Lung (tissue), 12 donors: Measurements from ENCODE around the gene CD3G. TPM values are rescaled to one million over a fixed set of nuclear protein-coding genes. Genes with fewer than 3 reads are reported as not detected.

ENCODE experiments used
- ATAC-seq: fragments of 200-7000 bp; cut with Tn5 transposase; one replicate; pipeline ENCODE4 v1.9.1; 2020; ENCODE audit warnings: moderate number of reproducible peaks; ENCODE audit not compliant: insufficient read depth, low FRiP score
- DNase-seq, 3 donors: peaks; one replicate each; pipeline ENCODE4 v3.0.0-alpha.2; 2013 to 2017
- H3K27ac ChIP-seq, 2 donors: one replicate each; pipeline ENCODE4 v1.5.1; 2013; ENCODE audit warnings: mild to moderate bottlenecking in 2 of 2, moderate library complexity in 2 of 2, control low read depth in 1 of 2, inconsistent platforms in 1 of 2, low read depth in 1 of 2, low read length in 1 of 2
- H3K27me3 ChIP-seq, 3 donors: one replicate each; pipeline ENCODE4 v1.5.1; 2013; ENCODE audit warnings: low read length in 2 of 3; ENCODE audit not compliant: control insufficient read depth in 3 of 3, insufficient read depth in 3 of 3
- H3K36me3 ChIP-seq, 4 donors: one replicate each; pipeline ENCODE4 v1.5.1; 2013; ENCODE audit warnings: low read length in 4 of 4, mild to moderate bottlenecking in 1 of 4, moderate library complexity in 1 of 4; ENCODE audit not compliant: control insufficient read depth in 4 of 4, insufficient read depth in 4 of 4
- H3K4me1 ChIP-seq, 5 donors: one replicate each; pipeline ENCODE4 v1.5.1; 2013; ENCODE audit warnings: low read length in 5 of 5, mild to moderate bottlenecking in 2 of 5, moderate library complexity in 1 of 5; ENCODE audit not compliant: control insufficient read depth in 5 of 5, insufficient read depth in 5 of 5
- H3K4me3 ChIP-seq: one replicate; pipeline ENCODE4 v1.5.1; 2013; ENCODE audit warnings: mild to moderate bottlenecking, control low read depth, moderate library complexity
- H3K9ac ChIP-seq, 2 donors: one replicate each; pipeline ENCODE4 v1.5.1; 2013; ENCODE audit warnings: low read length in 2 of 2, control low read depth in 1 of 2; ENCODE audit not compliant: insufficient read depth in 1 of 2
- H3K9me3 ChIP-seq, 4 donors: one replicate each; pipeline ENCODE4 v1.5.1; 2013; ENCODE audit warnings: low read length in 3 of 4, mild to moderate bottlenecking in 1 of 4, moderate library complexity in 1 of 4; ENCODE audit not compliant: control insufficient read depth in 4 of 4, insufficient read depth in 3 of 4
- CTCF ChIP-seq: IDR thresholded peaks from 2 replicates; pipeline ENCODE4 v1.5.1; 2012; ENCODE audit warnings: mild to moderate bottlenecking; ENCODE audit errors: control extremely low read depth, extremely low read depth
- WGBS, 2 donors: extraction: QIAGEN DNeasy Blood & Tissue Kit; methylation state at CpG; one replicate each; pipeline ENCODE4 v1.1.7; 2013; 5-methylcytosine and 5-hydroxymethylcytosine counted together
- polyA plus RNA-seq, 2 donors: library from polyadenylated mRNA; stranded (reverse); fragments of 200-250 nt; gene quantifications; one replicate each; pipeline ENCODE4 v1.2.1, GENCODE V29; 2013
- total RNA-seq, 2 donors: library from RNA; depleted of rRNA in 1 of 2; stranded (reverse); fragments of >200 nt in 1 of 2; gene quantifications; one replicate each; pipeline ENCODE4 v1.2.1, GENCODE V29; 2014 to 2021
- donor health status: control.
- donor health status: control.
- donor health status: Bipolar disorder and iron deficiency.
- donor health status: healthy.
- donor health status: DM: yes; HTN: yes; CAD: no.

Gene CD3G
- total and polyA plus RNA-seq, 4 donors, result 0.55 to 2.7 (median 1.1) TPM

- no peak for TF ChIP-seq CTCF
- 77 to 88% methylated on average over 3 of the region's 3 CpGs for WGBS, 2 donors
- Histone ChIP-seq H3K9ac (no peak overlapping the region), H3K27ac (no peak overlapping the region), H3K27me3 (peaks cover 0 to 3% (median 0%) of the 10 kb centered on the region in 3 donors), H3K4me1 (peaks cover 0 to 10% (median 2%) of the 10 kb centered on the region in 5 donors), H3K9me3 (no peaks in the 10 kb centered on the region), H3K36me3 (no peaks in the 10 kb centered on the region), H3K4me3 (no peak overlapping the region)
- no peak for DNase-seq
- no peak for ATAC-seq
Observed at GRCh38 chr11:118310781-118311485, 33.2 kb upstream of the CD3G start.

- ATAC-seq (no peak), DNase-seq (no peak)
- no peak overlapping the region for H3K4me3 ChIP-seq
- no peak overlapping the region for H3K9ac ChIP-seq
- no peak for TF ChIP-seq CTCF
- no peak overlapping the region for H3K27ac ChIP-seq
- peaks cover 0 to 16% (median 3%) of the 10 kb centered on the region in 5 donors for H3K4me1 ChIP-seq
- no peaks in the 10 kb centered on the region for H3K36me3 ChIP-seq
- 73 to 83% methylated on average over 4 of the region's 4 CpGs for WGBS, 2 donors
- no peaks in the 10 kb centered on the region for H3K9me3 ChIP-seq
- H3K27me3 ChIP-seq, result peaks cover 0 to 3% (median 0%) of the 10 kb centered on the region in 3 donors
Observed at GRCh38 chr11:118311518-118311917, 32.6 kb upstream of the CD3G start.

DNA sequence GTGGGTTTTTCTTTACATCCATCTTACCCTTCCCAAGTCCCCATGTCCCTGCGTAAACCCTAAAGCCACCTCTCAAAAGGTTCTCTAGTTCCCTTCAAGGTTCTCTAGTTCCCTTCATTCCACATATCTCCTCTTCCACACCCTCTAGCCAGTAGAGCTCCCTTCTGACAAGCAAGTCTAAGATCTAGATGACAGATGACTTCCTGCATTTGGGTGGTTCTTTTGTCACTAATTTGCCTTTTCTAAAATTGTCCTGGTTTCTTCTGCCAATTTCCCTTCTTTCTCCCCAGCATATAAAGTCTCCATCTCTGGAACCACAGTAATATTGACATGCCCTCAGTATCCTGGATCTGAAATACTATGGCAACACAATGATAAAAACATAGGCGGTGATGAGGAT lies 31.8 kb upstream of the CD3G start:
- Histone ChIP-seq H3K4me1 (peaks cover 0 to 21% (median 10%) of the 10 kb centered on the region in 5 donors), H3K9ac (no peak overlapping the region), H3K27me3 (peaks cover 0 to 3% (median 0%) of the 10 kb centered on the region in 3 donors), H3K27ac (no peak overlapping the region), H3K4me3 (no peak overlapping the region), H3K36me3 (no peaks in the 10 kb centered on the region), H3K9me3 (no peaks in the 10 kb centered on the region)
- ATAC-seq, result no peak
- no peak for DNase-seq
- no peak for TF ChIP-seq CTCF
- WGBS, 2 donors, result 93 to 94% methylated on average over 2 of the region's 2 CpGs
